HCT116 (cell line): Measurements from ENCODE around the gene DNMT1.
"Not testable (repeated sequence)": the region's sequence is repeated elsewhere in the genome, so short reads cannot be mapped to it uniquely, and the experiment has no call there.

Experiments
- EZH2 ChIP-seq: fragments of 200-600 bp; sonication (generic); IDR thresholded peaks from 2 replicates; pipeline ENCODE4 v1.6.1; 2017; ENCODE audit warnings: antibody characterized with exemption, mixed run types
- EZH2phosphoT487 ChIP-seq: fragments of 200-600 bp; IDR thresholded peaks from 2 replicates; pipeline ENCODE4 v1.6.1; 2018; ENCODE audit warnings: antibody characterized with exemption, borderline replicate concordance
- POLR2A ChIP-seq: IDR thresholded peaks from 2 replicates; pipeline ENCODE4 v1.7.0; 2011; ENCODE audit warnings: borderline replicate concordance; ENCODE audit not compliant: insufficient read depth, insufficient read length; ENCODE audit errors: extremely low read depth
- POLR2AphosphoS5 ChIP-seq: IDR thresholded peaks from 2 replicates; pipeline ENCODE4 v1.6.1; 2011; ENCODE audit warnings: mild to moderate bottlenecking, low read depth, low read length, moderate library complexity
- SP1 ChIP-seq: IDR thresholded peaks from 2 replicates; pipeline ENCODE4 v1.6.1; 2012; ENCODE audit warnings: low read depth
- TCF7L2 ChIP-seq: IDR thresholded peaks from 2 replicates; pipeline ENCODE4 v1.7.0; 2011; ENCODE audit warnings: borderline replicate concordance, inconsistent platforms; ENCODE audit not compliant: insufficient read depth, insufficient read length; ENCODE audit errors: extremely low read depth
- TF ChIP-seq, protein P1 (sequence below), 3 experiments: fragments of 200-600 bp in 1 of 3; sonication (generic) in 1 of 3; IDR thresholded peaks in 2 of 3; conservative IDR thresholded peaks in 1 of 3; 2 replicates each; pipeline ENCODE4 v1.5.1; 2012 to 2017; ENCODE audit warnings: low read depth in 2 of 3, low read length in 2 of 3, antibody characterized with exemption in 1 of 3, borderline replicate concordance in 1 of 3, control low read depth in 1 of 3, mild to moderate bottlenecking in 1 of 3, mixed read lengths in 1 of 3, mixed run types in 1 of 3, moderate library complexity in 1 of 3; ENCODE audit not compliant: insufficient read depth in 1 of 3
- TF ChIP-seq, protein P2 (sequence below): IDR thresholded peaks from 2 replicates; pipeline ENCODE4 v1.6.1; 2012
- TF ChIP-seq, protein P3 (sequence below): IDR thresholded peaks from 2 replicates; pipeline ENCODE4 v1.6.1; 2012

DNA sequence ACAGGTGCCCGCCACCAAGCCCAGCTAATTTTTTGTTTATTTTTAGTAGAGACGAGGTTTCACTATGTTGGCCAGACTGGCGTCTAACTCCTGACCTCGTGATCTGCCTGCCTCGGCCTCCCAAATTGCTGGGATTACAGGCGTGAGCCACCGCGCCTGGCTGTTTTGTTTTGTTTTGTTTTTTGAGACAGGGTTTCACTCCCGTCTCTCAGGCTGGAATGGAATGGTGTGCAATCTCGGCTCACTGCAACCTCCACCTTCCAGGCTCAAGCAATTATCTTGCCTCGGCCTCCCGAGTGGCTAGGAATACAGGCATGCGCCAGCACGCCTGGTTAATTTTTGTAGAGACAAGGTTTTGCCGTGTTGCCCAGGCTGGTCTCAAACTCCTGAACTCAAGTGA lies 5.3 kb upstream of the DNMT1 start:
- TF ChIP-seq POLR2AphosphoS5, EZH2phosphoT487, POLR2A, TCF7L2, EZH2, SP1: not testable (repeated sequence)
- TF ChIP-seq, protein P1, sequence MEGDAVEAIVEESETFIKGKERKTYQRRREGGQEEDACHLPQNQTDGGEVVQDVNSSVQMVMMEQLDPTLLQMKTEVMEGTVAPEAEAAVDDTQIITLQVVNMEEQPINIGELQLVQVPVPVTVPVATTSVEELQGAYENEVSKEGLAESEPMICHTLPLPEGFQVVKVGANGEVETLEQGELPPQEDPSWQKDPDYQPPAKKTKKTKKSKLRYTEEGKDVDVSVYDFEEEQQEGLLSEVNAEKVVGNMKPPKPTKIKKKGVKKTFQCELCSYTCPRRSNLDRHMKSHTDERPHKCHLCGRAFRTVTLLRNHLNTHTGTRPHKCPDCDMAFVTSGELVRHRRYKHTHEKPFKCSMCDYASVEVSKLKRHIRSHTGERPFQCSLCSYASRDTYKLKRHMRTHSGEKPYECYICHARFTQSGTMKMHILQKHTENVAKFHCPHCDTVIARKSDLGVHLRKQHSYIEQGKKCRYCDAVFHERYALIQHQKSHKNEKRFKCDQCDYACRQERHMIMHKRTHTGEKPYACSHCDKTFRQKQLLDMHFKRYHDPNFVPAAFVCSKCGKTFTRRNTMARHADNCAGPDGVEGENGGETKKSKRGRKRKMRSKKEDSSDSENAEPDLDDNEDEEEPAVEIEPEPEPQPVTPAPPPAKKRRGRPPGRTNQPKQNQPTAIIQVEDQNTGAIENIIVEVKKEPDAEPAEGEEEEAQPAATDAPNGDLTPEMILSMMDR (IDR thresholded peaks at IDR 0.05 in 2 of 3, conservative IDR thresholded peaks at IDR 0.05 in 1 of 3; ENCODE audit: borderline replicate concordance in 1 of 3, insufficient read depth in 1 of 3, low read depth in 2 of 3, low read length in 2 of 3): not testable (repeated sequence)
- TF ChIP-seq, protein P2, sequence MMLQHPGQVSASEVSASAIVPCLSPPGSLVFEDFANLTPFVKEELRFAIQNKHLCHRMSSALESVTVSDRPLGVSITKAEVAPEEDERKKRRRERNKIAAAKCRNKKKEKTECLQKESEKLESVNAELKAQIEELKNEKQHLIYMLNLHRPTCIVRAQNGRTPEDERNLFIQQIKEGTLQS: not testable (repeated sequence)
- TF ChIP-seq, protein P3, sequence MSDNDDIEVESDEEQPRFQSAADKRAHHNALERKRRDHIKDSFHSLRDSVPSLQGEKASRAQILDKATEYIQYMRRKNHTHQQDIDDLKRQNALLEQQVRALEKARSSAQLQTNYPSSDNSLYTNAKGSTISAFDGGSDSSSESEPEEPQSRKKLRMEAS: not testable (repeated sequence)
